Measurements from ENCODE around the gene MORN3. TPM values are rescaled to one million over a fixed set of nuclear protein-coding genes. Genes with fewer than 3 reads are reported as not detected.
A peak's percentile ranks its signal among the peaks of the same experiment; 100 is the strongest.

The MORN3 gene
- total and polyA plus RNA-seq, 9 of the 15 experiments (the other 6 are each of a cell fraction or from before 2014, with no cell fraction given) = 0.09 to 0.27 (median 0.20) TPM

GRCh38 chr12:121626087-121626852, 43.2 kb downstream of the MORN3 start, which contains the start of gene ORAI1 (continued):
- no peak for TF ChIP-seq RERE (CRISPR knock-in tag; IDR thresholded peaks at IDR 0.05; ENCODE audit: borderline replicate concordance)
- 0 out of 2 replicates have a peak, but pooled peaks have one; percentile 40 for TF ChIP-seq ZNF324 (CRISPR knock-in tag; IDR thresholded peaks at IDR 0.05)
- peak; percentile 77; the same call in 1 of the 2 replicates for TF ChIP-seq GTF2E2 (tag; IDR thresholded peaks at IDR 0.05)
- no peak for TF ChIP-seq SMARCE1 (IDR thresholded peaks at IDR 0.05)
- TF ChIP-seq CREB5 (CRISPR knock-in tag; IDR thresholded peaks at IDR 0.05) = no peak
- no peak for TF ChIP-seq ZNF316 (IDR thresholded peaks at IDR 0.05)
- TF ChIP-seq ZNF695 (CRISPR knock-in tag; IDR thresholded peaks at IDR 0.05) = no peak
- TF ChIP-seq IRF2 (CRISPR knock-in tag; IDR thresholded peaks at IDR 0.05) = no peak
- no peak for TF ChIP-seq HMG20B (CRISPR knock-in tag; IDR thresholded peaks at IDR 0.05)
- TF ChIP-seq HDAC8 (tag; IDR thresholded peaks at IDR 0.05) = no peak
- no peak for TF ChIP-seq PHB2 (IDR thresholded peaks at IDR 0.05; ENCODE audit: low read depth)
- TF ChIP-seq ZC3H8 (IDR thresholded peaks at IDR 0.05) = no peak
- TF ChIP-seq BHLHE40 (IDR thresholded peaks at IDR 0.05; ENCODE audit: low read length) = peak; percentile 84
- TF ChIP-seq ATF7 (IDR thresholded peaks at IDR 0.05) = peak; percentile 55; the same call in 1 of the 2 replicates
- no peak for TF ChIP-seq MEF2D (tag; conservative IDR thresholded peaks at IDR 0.05; ENCODE audit: low read depth)
- TF ChIP-seq FOXK2 (conservative IDR thresholded peaks at IDR 0.05 in 1 of 2, IDR thresholded peaks at IDR 0.05 in 1 of 2; ENCODE audit: low read depth in 2 of 2) = peak in 1 of 2 experiments; percentile 42; a peak in 2 of 4 replicates
- peak; percentile 62 to 81; a peak in 3 of 4 replicates for TF ChIP-seq MNT (conservative IDR thresholded peaks at IDR 0.05)
